Raji (cell line): ENCODE measurements around the gene ARL6IP4.

Source experiments
- POLR2A ChIP-seq: IDR thresholded peaks from 2 replicates; pipeline ENCODE4 v1.6.1; 2011; ENCODE audit warnings: low read depth, low read length, control low read depth; ENCODE audit not compliant: insufficient read depth

Gene ARL6IP4

GRCh38 chr12:122981587-122982476 lies 1.4 kb downstream of the ARL6IP4 start:
- TF ChIP-seq POLR2A = no peak

- no peak for TF ChIP-seq POLR2A
Observed at GRCh38 chr12:122982477-122982815, 2.0 kb downstream of the ARL6IP4 start.

- no peak for TF ChIP-seq POLR2A
Observed at GRCh38 chr12:122982963-122983788, 2.7 kb downstream of the ARL6IP4 start.

GRCh38 chr12:122983789-122984515 lies 3.5 kb downstream of the ARL6IP4 start:
- TF ChIP-seq POLR2A = no peak

- TF ChIP-seq POLR2A = no peak
Observed at GRCh38 chr12:122984612-122985337, 4.3 kb downstream of the ARL6IP4 start.

- TF ChIP-seq POLR2A = no peak
Observed at GRCh38 chr12:122985338-122986257, 5.1 kb downstream of the ARL6IP4 start.

- TF ChIP-seq POLR2A = no peak
Observed at GRCh38 chr12:122986258-122986871, 5.9 kb downstream of the ARL6IP4 start.

GRCh38 chr12:122987086-122987951 lies 6.8 kb downstream of the ARL6IP4 start:
- TF ChIP-seq POLR2A = no peak

GRCh38 chr12:122988036-122988435 lies 7.6 kb downstream of the ARL6IP4 start:
- TF ChIP-seq POLR2A = no peak

- no peak for TF ChIP-seq POLR2A
Observed at GRCh38 chr12:122988612-122989212, 8.2 kb downstream of the ARL6IP4 start.

- no peak for TF ChIP-seq POLR2A
Observed at GRCh38 chr12:122989225-122989839, 8.9 kb downstream of the ARL6IP4 start.
